Renal cortical epithelial cell (primary cell): ENCODE measurements around the gene DSG3. TPM values are rescaled to one million over a fixed set of nuclear protein-coding genes. Genes with fewer than 3 reads are reported as not detected.

Experiments used
- DNase-seq: peaks from one replicate; pipeline ENCODE4 v3.0.0-alpha.2; 2011; ENCODE audit warnings: low read depth
- total RNA-seq: library from RNA; depleted of rRNA; stranded (reverse); fragments of >200 nt; gene quantifications from 2 replicates; pipeline ENCODE4 v1.2.3, GENCODE V29; 2014

DSG3 gene
- total RNA-seq, 1 donor from 2014 or later: 0.05 TPM

DNA sequence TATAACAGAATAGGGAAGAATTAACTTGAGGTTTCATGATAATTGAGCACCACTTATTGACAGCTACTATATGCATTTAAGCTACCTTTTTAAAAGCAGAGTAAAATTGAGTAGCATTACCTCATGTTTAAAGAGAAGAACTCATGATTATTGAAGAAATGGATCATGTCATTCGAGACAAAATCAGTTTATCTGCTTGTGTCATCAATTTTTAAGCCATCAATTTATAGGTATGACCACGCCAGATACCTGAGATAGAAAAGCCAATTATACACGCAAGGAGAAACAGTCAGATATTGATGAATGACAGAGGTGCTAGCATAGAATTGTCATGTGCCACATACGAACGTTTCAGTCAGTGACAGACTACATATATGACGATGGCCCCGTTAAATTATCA is 78.8 kb downstream of the DSG3 start:
- DNase-seq: no peak

Other genes starting within 250 kb of the DSG3 start
- not detected in 2 replicates for gene DSG1, start 129.6 kb upstream of the DSG3 start, total RNA-seq
- gene DSG4, start 71.0 kb upstream of the DSG3 start, total RNA-seq: not detected in 2 replicates
- 111 and 134 TPM in 2 replicates for gene DSG2, start 50.4 kb downstream of the DSG3 start, total RNA-seq
- not detected in 2 replicates for gene TTR, start 144.1 kb downstream of the DSG3 start, total RNA-seq
- 6.4 and 6.9 TPM in 2 replicates for gene B4GALT6, start 236.8 kb downstream of the DSG3 start, total RNA-seq